Common myeloid progenitor, CD34-positive (primary cell): ENCODE measurements around the gene TTYH3.

ENCODE experiments used
- CTCF ChIA-PET: fragments of 350-600 bp; sonication (Branson Sonifier 250); formaldehyde crosslinking; loops from one replicate; lab custom pipeline; 2021; ENCODE audit warnings: antibody characterized with exemption; lab: Charles Lee
- POLR2A ChIA-PET: fragments of 350-600 bp; sonication (Branson Sonifier 250); formaldehyde crosslinking; loops from one replicate; lab custom pipeline; 2021; ENCODE audit warnings: antibody characterized with exemption; lab: Charles Lee
- DNase-seq, 3 donors: peaks; one replicate each; pipeline versions ENCODE4 v3.0.0 to v3.0.0-alpha.2; 2013
- H3K27ac ChIP-seq, 2 experiments: 1 replicate in 1 of 2; 2 replicates in 1 of 2; pipeline ENCODE4 v1.7.0; 2013; ENCODE audit warnings: inconsistent platforms in 2 of 2, low read length in 2 of 2, mild to moderate bottlenecking in 2 of 2, low read depth in 1 of 2, moderate library complexity in 1 of 2; ENCODE audit not compliant: severe bottlenecking in 2 of 2, insufficient read depth in 1 of 2, poor library complexity in 1 of 2
- H3K27me3 ChIP-seq, 5 experiments: replicated peaks in 2 of 5; 1 replicate in 3 of 5; 2 replicates in 2 of 5; pipeline versions ENCODE4 v1.6.1 to v1.7.0; 2013; ENCODE audit warnings: low read length in 4 of 5, mild to moderate bottlenecking in 2 of 5, moderate library complexity in 2 of 5, inconsistent platforms in 1 of 5; ENCODE audit not compliant: insufficient read depth in 5 of 5, control insufficient read depth in 4 of 5
- H3K36me3 ChIP-seq, 4 experiments: 1 replicate in 2 of 4; 2 replicates in 2 of 4; pipeline versions ENCODE4 v1.6.1 to v1.7.0; 2013; ENCODE audit warnings: low read length in 3 of 4, control low read depth in 1 of 4, mild to moderate bottlenecking in 1 of 4; ENCODE audit not compliant: control insufficient read depth in 4 of 4, insufficient read depth in 4 of 4
- H3K4me1 ChIP-seq, 4 experiments: 1 replicate in 3 of 4; 2 replicates in 1 of 4; pipeline versions ENCODE4 v1.6.1 to v1.7.1; 2013; ENCODE audit warnings: low read length in 3 of 4, mild to moderate bottlenecking in 3 of 4, control low read depth in 1 of 4, inconsistent platforms in 1 of 4, moderate library complexity in 1 of 4; ENCODE audit not compliant: control insufficient read depth in 4 of 4, insufficient read depth in 4 of 4; ENCODE audit errors: control extremely low read depth in 1 of 4
- H3K4me3 ChIP-seq, 7 experiments: 1 replicate in 4 of 7; 2 replicates in 3 of 7; pipeline versions ENCODE4 v1.5.1 to v1.7.0; 2013; ENCODE audit warnings: mild to moderate bottlenecking in 7 of 7, low read length in 6 of 7, moderate library complexity in 6 of 7, inconsistent platforms in 2 of 7, low read depth in 2 of 7, control low read depth in 1 of 7; ENCODE audit not compliant: insufficient read depth in 4 of 7, control insufficient read depth in 1 of 7; ENCODE audit errors: extremely low read depth in 1 of 7
- H3K9me3 ChIP-seq, 5 experiments: 1 replicate in 4 of 5; 2 replicates in 1 of 5; pipeline versions ENCODE4 v1.6.1 to v1.7.1; 2013; ENCODE audit warnings: low read length in 4 of 5, mild to moderate bottlenecking in 2 of 5, inconsistent platforms in 1 of 5, low read depth in 1 of 5, moderate library complexity in 1 of 5; ENCODE audit not compliant: control insufficient read depth in 4 of 5, insufficient read depth in 2 of 5; ENCODE audit errors: control extremely low read depth in 1 of 5
- WGBS: methylation state at CpG from one replicate; pipeline ENCODE4 v1.1.5; 2013; ENCODE audit not compliant: insufficient coverage; 5-methylcytosine and 5-hydroxymethylcytosine counted together

TTYH3 gene

DNA sequence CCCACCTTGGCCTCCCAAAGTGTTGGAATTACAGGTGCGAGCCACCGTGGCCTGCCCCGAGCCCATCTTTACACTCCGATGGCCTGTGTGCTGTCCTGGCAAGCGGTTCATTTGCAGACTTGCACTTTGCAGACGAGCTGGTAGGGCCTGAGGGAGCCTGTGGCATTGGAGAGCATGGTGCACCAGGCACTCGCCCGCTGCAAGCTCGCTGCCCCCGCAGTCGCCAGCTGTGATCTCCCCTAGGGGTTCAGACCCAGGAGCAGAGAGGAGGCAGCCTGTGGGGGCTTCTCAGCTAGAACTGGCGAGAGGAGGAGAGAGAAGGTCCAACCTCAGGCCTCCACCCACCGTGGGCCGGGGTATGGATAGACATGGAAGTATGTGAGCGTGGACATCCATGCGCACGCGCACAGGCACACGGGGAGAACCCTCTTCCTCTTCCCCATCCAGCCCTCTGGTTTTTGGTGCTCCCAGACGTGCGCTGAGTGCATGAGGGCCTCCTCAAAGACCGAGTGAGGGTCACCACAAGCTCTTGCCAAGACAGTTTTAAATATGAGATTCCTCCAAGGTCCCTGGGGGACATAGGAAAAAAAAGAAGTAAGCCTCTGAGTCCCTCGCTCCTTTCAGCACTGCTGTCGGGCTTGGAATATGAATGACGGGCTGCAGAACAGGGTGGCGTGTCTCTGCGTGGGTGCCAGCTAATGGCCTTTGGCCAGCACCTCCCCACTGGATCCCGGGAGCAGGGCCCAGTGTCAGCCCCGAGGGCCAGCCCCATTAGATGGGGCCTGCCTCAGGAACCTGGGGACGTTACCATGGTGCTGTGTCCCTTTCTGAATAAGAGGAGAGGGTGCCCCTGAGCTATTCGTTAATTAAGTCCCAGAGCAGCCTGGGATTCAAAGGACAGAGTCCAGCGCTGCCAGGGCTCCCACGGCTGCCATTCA, 15.1 kb upstream of the TTYH3 start:
- H3K9me3 ChIP-seq: no peaks in the 10 kb centered on the region
- H3K4me1 ChIP-seq: peaks cover 0 to 9% (median 3%) of the 10 kb centered on the region in 4 experiments
- no peak for DNase-seq
- WGBS: 96% methylated on average over 26 of the region's 33 CpGs
- H3K4me3 ChIP-seq: no peak overlapping the region
- no peaks in the 10 kb centered on the region for H3K36me3 ChIP-seq
- CTCF ChIA-PET: interaction anchor here (0.6 to 16.3 kb wide), 2 partner anchors 6 to 1003 kb away, joined by 3 to 114 read pairs; no protein-coding TSS in a partner anchor
- no peaks in the 10 kb centered on the region for H3K27me3 ChIP-seq
- POLR2A ChIA-PET: no interaction called here
- H3K27ac ChIP-seq: no peak overlapping the region

DNA sequence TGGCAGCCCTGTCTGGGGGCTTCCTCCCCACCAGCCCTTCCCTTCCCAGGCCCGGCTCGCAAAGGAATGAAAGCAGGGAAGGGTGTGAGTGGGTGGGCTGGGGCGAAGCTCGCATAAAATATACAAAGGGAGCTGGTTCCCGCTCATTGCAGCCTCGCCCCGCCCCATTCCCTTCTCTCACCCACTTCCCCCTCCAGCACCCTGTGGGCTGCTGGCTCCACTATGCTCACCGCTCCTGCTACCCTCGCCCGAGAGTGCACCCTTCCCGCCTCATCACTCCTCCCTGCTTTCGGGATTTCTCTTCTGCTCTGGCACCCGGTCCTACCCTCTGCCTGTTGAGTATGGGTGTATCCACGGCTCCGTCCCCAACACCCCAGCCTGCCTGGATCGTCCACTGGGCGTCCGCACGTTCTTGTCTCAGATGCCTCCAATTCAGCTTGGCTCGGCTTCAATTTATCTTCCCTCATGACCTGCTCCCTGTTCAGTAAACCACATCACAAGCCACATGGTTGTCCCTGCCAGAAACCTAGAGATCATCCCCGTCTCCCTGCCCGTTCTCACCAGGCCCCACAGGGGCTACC, 14.4 kb upstream of the TTYH3 start:
- Histone ChIP-seq H3K4me3 (no peak overlapping the region), H3K9me3 (no peaks in the 10 kb centered on the region), H3K27ac (no peak overlapping the region), H3K36me3 (no peaks in the 10 kb centered on the region), H3K27me3 (no peaks in the 10 kb centered on the region), H3K4me1 (peaks cover 0 to 14% (median 6%) of the 10 kb centered on the region in 4 experiments)
- ChIA-PET POLR2A (no interaction called here), CTCF (interaction anchor here (16.3 kb wide), 1 partner anchor 6 kb away, joined by 114 read pairs; no protein-coding TSS in a partner anchor)
- no peak for DNase-seq
- WGBS: 86% methylated on average over 17 of the region's 22 CpGs

DNA sequence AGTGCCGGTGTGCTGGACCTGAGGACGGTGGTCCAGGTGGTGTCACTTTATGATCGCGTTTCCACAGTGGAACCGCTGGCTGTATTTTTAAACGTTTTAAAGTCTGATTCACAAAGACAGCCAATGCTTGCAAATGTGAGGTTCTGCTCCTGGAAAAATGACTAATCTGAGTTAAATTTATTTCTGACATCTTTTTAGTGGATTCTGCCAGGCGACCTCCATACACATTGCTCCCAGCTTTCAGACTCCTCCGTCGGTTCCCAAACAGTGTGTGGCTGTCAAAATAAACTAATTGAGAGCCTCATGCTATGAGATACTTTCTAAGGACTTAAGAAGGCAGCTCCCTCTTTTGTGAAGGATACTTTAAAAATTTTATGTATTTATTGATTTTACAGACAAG, 12.7 kb upstream of the TTYH3 start:
- no peaks in the 10 kb centered on the region for H3K27me3 ChIP-seq
- ChIA-PET CTCF (interaction anchor here (1.0 to 16.3 kb wide), 4 partner anchors 8 to 35 kb away, joined by 3 to 114 read pairs (median 6); no protein-coding TSS in a partner anchor), POLR2A (interaction anchor here (0.7 to 1.0 kb wide), 2 partner anchors 18 to 31 kb away, joined by 3 to 4 read pairs; no protein-coding TSS in a partner anchor)
- no peak for DNase-seq
- 86% methylated on average over 9 of the region's 9 CpGs for WGBS
- H3K4me1 ChIP-seq: peaks cover 0 to 29% (median 23%) of the 10 kb centered on the region in 4 experiments
- H3K4me3 ChIP-seq: no peak overlapping the region
- H3K27ac ChIP-seq: no peak overlapping the region
- H3K9me3 ChIP-seq: no peaks in the 10 kb centered on the region
- no peaks in the 10 kb centered on the region for H3K36me3 ChIP-seq

DNA sequence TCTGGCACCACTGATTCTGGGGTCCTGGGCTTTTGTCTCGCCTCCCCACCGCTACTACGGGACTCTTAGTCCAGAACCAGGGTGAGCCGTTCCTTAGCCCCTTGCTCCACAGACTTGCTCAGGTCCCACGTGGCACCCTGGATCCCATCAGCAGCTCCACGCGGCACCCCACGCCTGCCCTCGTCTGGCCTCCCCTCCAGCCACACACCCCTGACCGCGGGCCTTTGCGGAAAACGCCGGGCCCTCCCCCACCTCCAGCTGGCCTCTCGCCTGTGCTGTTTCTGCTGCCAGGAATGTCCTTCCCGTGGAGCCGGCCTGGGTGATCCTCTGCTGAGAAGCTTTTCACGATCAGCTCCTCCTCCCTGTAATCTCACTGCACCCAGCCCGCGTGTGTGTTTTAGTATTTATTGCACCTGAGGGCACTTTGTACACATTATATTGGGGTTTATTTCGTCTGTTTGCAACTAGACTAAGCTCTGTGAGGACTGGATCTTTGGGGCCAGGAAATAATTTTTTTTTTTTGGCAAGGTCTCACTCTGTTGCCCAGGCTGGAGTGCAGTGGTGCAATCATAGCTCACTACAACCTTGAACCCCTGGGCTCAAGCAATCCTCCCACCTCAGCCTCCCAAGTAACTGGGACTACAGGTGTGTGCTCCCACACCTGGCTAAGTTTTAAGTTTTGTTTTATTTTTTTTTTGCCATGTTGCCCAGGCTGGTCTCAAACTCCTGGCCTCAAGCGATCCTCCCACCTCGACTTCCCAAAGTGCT, 10.5 kb upstream of the TTYH3 start:
- Histone ChIP-seq H3K27me3 (no peaks in the 10 kb centered on the region), H3K27ac (no peak overlapping the region), H3K36me3 (no peaks in the 10 kb centered on the region), H3K4me1 (peaks cover 0 to 29% (median 25%) of the 10 kb centered on the region in 4 experiments), H3K9me3 (no peaks in the 10 kb centered on the region), H3K4me3 (no peak overlapping the region)
- DNase-seq: no peak
- POLR2A ChIA-PET: interaction anchor here (0.6 kb wide), 1 partner anchor 14 kb away, joined by 3 read pairs; no protein-coding TSS in a partner anchor
- WGBS: 74% methylated on average over 21 of the region's 23 CpGs
- CTCF ChIA-PET: interaction anchor here (16.3 kb wide), 1 partner anchor 10 kb away, joined by 114 read pairs; no protein-coding TSS in a partner anchor

DNA sequence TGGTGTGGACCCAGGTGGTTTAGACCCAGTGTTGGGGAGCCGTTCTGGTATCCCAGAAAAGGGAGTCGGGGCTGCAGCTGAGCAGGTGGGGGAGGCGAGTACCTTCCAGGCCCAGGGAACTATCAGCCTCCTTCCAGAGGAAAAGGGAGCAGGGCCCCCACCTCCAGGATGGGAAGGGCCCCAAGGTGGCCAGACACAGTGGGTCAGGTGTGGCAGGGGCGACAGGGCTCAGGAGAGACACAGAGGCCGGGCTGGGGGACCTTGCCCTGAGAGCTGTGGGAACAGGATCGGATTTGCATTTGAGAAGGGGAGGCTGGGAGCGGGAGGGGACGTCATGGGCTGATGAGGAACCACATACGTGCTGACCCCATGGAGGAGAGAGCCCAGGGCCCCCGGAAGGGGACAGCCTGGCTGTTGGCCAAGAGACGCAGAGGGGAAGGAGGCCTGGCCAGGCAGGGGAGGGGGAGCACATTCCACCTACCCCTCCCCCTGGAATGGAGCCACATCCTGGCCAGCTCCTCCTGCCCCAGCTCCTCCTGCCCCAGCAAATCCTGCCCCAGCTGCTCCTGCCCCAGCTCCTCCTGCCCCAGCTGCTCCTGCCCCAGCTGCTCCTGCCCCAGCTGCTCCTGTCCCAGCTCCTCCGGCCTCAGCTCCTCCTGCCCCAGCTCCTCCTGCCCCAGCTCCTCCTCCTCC, 9.7 kb upstream of the TTYH3 start:
- ChIA-PET POLR2A (interaction anchor here (0.6 to 1.4 kb wide), 2 partner anchors 9 to 652 kb away, joined by 3 read pairs; partner anchors contain the start of gene TTYH3), CTCF (interaction anchor here (16.3 kb wide), 1 partner anchor 11 kb away, joined by 114 read pairs; no protein-coding TSS in a partner anchor)
- peak in 2 of 3 donors; percentile 38 to 45 for DNase-seq
- H3K27ac ChIP-seq: no peak overlapping the region
- WGBS: 72% methylated on average over 6 of the region's 12 CpGs
- peaks cover 0 to 28% (median 24%) of the 10 kb centered on the region in 4 experiments for H3K4me1 ChIP-seq
- no peaks in the 10 kb centered on the region for H3K36me3 ChIP-seq
- H3K27me3 ChIP-seq: no peaks in the 10 kb centered on the region
- H3K4me3 ChIP-seq: no peak overlapping the region
- H3K9me3 ChIP-seq: no peaks in the 10 kb centered on the region
